ENCODE data around the gene PCDHA1. TPM values are rescaled to one million over a fixed set of nuclear protein-coding genes. Genes with fewer than 3 reads are reported as not detected.
"Not testable (repeated sequence)": the region's sequence is repeated elsewhere in the genome, so short reads cannot be mapped to it uniquely, and the experiment has no call there.

PCDHA1 gene
- total RNA-seq, 1 donor from 2014 or later: not detected

DNA sequence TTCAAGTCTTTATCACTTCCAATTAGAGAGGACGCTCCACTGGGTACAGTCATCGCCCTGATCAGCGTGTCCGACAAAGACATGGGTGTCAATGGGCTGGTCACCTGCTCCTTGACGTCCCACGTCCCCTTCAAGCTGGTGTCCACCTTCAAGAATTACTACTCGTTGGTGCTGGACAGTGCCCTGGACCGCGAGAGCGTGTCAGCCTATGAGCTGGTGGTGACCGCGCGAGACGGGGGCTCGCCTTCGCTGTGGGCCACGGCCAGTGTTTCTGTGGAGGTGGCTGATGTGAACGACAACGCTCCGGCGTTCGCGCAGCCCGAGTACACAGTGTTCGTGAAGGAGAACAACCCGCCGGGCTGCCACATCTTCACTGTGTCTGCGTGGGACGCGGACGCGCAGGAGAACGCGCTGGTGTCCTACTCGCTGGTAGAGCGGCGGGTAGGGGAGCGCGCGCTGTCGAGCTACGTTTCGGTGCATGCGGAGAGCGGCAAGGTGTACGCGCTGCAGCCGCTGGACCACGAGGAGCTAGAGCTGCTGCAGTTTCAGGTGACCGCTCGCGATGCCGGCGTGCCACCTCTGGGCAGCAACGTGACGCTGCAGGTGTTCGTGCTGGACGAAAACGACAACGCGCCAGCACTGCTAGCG, 22.4 kb downstream of the PCDHA1 start:
- DNase-seq (ENCODE audit: low read depth, low spot score): not testable (repeated sequence)

DNA sequence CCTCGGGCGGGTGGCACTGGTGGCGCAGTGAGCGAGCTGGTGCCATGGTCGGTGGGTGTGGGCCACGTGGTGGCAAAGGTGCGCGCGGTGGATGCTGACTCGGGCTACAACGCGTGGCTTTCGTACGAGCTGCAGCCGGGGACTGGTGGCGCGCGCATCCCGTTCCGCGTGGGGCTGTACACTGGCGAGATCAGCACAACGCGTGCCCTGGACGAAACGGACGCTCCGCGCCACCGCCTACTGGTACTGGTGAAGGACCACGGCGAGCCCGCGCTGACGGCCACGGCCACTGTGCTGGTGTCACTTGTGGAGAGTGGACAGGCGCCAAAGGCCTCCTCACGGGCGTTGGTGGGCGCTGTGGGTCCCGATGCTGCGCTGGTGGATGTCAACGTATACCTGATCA, 22.9 kb downstream of the PCDHA1 start:
- no peak for DNase-seq (ENCODE audit: low read depth, low spot score)

DNA sequence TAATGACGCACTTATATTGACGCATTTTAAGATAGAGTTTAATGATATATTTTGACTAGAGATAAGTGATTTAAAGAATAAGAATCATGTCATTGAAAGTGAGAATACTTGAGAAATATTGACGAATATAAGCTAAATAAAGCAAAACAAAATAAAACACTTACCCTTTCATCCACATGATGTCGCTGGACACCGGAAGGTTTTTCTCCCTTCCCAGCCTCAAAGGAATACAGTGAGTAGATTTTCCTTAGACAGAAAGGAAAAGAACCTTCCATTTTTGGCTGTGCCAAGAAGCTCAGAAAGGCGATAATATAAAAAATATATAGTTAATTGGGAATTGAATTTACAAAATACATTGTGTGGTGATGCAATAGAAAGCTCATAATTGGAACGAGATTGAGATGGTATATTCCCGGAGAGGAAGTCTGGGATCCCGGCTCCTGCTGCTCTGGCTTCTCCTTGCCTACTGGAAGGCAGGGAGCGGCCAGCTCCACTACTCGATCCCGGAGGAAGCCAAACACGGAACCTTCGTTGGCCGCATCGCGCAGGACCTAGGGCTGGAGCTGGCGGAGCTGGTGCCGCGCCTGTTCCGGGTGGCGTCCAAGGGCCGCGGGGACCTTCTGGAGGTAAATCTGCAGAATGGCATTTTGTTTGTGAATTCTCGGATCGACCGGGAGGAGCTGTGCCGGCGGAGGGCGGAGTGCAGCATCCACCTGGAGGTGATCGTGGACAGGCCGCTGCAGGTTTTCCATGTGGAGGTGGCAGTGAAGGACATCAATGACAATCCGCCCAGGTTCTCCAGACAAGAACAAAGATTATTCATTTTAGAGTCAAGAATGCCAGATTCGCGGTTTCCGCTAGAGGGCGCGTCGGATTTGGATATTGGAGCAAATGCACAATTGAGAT, 35.7 kb downstream of the PCDHA1 start, which contains the start of gene PCDHA5:
PCDHA5 (plus strand) TSS at position 239 of the 906 bp plus-strand sequence.
- no peak for DNase-seq (ENCODE audit: low read depth, low spot score)

DNA sequence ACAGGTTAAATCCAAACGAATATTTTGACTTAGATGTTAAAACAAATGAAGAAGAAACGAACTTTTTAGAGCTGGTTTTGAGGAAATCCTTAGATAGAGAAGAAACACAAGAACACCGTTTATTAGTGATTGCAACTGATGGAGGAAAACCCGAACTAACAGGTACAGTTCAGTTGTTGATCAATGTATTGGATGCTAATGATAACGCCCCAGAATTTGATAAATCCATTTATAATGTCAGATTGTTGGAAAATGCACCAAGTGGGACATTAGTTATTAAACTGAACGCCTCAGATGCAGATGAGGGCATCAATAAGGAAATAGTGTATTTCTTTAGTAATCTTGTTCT, 36.3 kb downstream of the PCDHA1 start:
- DNase-seq (ENCODE audit: low read depth, low spot score): no peak

DNA sequence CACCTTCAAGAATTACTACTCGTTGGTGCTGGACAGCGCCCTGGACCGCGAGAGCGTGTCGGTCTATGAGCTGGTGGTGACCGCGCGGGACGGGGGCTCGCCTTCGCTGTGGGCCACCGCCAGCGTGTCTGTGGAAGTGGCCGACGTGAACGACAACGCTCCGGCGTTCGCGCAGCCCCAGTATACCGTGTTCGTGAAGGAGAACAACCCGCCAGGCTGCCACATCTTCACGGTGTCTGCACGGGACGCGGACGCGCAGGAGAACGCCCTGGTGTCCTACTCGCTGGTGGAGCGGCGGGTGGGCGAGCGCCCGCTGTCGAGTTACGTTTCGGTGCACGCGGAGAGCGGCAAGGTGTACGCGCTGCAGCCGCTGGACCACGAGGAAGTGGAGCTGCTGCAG, 37.0 kb downstream of the PCDHA1 start:
- DNase-seq (ENCODE audit: low read depth, low spot score): not testable (repeated sequence)

DNA sequence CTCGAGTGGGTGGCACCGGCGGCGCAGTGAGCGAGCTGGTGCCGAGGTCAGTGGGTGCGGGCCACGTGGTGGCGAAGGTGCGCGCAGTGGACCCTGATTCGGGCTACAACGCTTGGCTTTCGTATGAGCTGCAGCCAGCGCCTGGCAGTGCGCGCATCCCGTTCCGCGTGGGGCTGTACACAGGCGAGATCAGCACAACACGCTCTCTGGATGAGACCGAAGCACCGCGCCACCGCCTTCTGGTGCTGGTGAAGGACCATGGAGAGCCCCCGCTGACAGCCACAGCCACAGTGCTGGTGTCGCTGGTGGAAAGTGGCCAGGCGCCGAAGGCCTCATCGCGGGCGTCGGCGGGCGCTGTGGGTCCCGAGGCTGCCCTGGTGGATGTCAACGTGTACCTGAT, 37.5 kb downstream of the PCDHA1 start:
- no peak for DNase-seq (ENCODE audit: low read depth, low spot score)

DNA sequence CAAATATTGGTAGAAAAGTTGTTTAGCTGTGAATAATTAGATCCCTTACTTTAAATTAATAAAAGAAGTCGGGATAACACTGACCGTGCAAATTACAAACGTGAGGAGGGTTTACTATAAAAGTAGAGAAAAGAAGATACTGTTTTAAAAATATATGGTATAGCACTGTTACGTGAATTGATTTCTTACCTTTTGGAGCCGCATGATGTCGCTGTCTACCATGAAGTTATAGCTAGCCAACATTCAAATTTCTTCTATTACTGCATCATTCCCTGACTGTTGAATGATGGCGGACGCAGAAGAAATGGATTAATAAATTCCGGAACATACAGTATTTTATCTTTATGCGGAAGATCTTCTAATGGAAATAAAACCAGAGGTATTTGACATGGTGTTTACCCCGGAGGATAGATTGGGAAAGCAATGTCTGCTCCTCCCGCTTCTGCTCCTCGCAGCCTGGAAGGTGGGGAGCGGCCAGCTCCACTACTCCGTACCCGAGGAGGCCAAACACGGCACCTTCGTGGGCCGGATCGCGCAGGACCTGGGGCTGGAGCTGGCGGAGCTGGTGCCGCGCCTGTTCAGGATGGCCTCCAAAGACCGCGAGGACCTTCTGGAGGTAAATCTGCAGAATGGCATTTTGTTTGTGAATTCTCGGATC, 41.9 kb downstream of the PCDHA1 start, which contains the start of gene PCDHA6:
PCDHA6 (plus strand) TSS at position 257 of the 658 bp plus-strand sequence; CDS start at position 389, 132 bp downstream.
- no peak for DNase-seq (ENCODE audit: low read depth, low spot score)

DNA sequence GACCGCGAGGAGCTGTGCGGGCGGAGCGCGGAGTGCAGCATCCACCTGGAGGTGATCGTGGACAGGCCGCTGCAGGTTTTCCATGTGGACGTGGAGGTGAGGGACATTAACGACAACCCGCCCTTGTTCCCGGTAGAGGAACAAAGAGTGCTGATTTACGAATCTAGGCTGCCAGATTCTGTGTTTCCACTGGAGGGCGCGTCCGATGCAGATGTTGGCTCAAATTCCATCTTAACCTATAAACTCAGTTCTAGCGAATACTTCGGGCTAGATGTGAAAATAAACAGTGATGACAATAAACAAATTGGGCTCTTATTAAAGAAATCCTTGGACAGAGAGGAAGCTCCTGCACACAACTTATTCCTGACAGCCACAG, 42.4 kb downstream of the PCDHA1 start:
- DNase-seq (ENCODE audit: low read depth, low spot score): no peak

DNA sequence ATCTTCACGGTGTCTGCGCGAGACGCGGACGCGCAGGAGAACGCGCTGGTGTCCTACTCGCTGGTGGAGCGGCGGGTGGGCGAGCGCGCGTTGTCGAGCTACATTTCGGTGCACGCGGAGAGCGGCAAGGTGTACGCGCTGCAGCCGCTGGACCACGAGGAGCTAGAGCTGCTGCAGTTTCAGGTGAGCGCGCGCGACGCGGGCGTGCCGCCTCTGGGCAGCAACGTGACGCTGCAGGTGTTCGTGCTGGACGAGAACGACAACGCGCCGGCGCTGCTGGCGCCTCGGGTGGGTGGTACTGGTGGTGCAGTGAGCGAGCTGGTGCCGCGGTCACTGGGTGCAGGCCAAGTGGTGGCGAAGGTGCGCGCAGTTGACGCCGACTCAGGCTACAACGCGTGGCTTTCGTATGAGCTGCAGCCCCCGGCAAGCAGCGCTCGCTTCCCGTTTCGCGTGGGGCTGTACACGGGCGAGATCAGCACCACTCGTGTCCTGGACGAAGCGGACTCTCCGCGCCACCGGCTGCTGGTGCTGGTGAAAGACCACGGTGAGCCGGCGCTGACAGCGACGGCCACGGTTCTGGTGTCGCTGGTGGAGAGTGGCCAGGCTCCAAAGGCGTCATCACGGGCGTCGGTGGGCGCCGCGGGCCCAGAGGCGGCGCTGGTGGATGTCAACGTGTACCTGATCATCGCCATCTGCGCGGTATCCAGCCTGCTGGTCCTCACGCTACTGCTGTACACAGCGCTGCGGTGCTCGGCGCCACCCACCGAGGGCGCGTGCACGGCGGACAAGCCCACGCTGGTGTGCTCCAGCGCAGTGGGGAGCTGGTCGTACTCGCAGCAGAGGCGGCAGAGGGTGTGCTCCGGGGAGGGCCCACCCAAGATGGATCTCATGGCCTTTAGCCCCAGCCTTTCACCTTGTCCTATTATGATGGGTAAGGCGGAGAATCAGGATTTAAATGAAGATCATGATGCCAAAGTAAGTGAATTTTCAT, 43.9 kb downstream of the PCDHA1 start:
- DNase-seq (ENCODE audit: low read depth, low spot score): not testable (repeated sequence)

DNA sequence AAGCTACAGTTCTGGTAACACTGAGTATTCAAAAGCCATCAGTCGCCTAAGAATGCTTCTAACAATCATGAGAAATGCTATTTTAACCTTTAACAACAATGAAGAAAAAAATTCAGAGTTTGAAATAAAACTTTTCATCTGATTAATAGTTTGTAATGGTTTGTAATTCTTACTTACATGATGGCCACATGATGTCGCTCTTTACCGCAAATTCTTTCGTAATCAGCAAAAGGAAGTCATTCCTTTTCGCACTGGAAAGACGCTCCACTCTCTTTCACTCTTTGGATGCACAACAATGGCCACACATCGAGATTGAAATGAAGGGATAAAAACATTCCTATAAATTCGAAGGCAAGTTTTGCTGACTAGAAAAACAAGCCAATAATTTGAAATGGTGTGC, 48.1 kb downstream of the PCDHA1 start, which contains the start of gene PCDHA7:
PCDHA7 (plus strand) TSS at position 277 of the 400 bp plus-strand sequence; CDS start at position 392, 115 bp downstream.
- DNase-seq (ENCODE audit: low read depth, low spot score): no peak

DNA sequence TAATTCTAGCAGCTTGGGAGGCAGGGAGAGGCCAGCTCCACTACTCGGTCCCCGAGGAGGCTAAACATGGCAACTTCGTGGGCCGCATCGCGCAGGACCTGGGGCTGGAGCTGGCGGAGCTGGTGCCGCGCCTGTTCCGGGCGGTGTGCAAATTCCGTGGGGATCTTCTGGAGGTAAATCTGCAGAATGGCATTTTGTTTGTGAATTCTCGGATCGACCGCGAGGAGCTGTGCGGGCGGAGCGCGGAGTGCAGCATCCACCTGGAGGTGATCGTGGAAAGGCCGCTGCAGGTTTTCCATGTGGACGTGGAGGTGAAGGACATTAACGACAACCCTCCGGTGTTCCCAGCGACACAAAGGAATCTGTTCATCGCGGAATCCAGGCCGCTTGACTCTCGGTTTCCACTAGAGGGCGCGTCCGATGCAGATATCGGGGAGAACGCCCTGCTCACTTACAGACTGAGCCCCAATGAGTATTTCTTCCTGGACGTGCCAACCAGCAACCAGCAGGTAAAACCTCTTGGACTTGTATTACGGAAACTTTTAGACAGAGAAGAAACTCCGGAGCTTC, 48.6 kb downstream of the PCDHA1 start:
- DNase-seq (ENCODE audit: low read depth, low spot score): not testable (repeated sequence)

DNA sequence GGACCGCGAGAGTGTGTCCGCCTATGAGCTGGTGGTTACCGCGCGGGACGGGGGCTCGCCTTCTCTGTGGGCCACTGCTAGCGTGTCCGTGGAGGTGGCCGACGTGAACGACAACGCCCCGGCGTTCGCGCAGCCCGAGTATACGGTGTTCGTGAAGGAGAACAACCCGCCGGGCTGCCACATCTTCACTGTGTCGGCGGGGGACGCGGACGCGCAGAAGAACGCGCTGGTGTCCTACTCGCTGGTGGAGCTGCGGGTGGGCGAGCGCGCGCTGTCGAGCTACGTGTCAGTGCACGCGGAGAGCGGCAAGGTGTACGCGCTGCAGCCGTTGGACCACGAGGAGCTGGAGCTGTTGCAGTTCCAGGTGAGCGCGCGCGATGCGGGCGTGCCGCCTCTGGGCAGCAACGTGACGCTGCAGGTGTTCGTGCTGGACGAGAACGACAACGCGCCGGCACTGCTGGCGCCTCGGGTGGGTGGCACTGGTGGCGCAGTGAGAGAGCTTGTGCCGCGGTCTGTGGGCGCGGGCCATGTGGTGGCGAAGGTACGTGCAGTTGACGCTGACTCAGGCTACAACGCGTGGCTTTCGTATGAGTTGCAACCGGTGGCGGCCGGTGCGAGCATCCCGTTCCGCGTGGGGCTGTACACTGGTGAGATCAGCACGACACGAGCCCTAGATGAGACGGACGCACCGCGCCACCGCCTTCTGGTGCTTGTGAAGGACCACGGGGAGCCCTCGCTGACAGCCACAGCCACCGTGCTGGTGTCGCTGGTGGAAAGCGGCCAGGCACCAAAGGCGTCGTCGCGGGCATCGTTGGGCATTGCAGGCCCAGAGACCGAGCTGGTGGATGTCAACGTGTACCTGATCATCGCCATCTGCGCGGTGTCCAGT, 49.9 kb downstream of the PCDHA1 start:
- DNase-seq (ENCODE audit: low read depth, low spot score): no peak

DNA sequence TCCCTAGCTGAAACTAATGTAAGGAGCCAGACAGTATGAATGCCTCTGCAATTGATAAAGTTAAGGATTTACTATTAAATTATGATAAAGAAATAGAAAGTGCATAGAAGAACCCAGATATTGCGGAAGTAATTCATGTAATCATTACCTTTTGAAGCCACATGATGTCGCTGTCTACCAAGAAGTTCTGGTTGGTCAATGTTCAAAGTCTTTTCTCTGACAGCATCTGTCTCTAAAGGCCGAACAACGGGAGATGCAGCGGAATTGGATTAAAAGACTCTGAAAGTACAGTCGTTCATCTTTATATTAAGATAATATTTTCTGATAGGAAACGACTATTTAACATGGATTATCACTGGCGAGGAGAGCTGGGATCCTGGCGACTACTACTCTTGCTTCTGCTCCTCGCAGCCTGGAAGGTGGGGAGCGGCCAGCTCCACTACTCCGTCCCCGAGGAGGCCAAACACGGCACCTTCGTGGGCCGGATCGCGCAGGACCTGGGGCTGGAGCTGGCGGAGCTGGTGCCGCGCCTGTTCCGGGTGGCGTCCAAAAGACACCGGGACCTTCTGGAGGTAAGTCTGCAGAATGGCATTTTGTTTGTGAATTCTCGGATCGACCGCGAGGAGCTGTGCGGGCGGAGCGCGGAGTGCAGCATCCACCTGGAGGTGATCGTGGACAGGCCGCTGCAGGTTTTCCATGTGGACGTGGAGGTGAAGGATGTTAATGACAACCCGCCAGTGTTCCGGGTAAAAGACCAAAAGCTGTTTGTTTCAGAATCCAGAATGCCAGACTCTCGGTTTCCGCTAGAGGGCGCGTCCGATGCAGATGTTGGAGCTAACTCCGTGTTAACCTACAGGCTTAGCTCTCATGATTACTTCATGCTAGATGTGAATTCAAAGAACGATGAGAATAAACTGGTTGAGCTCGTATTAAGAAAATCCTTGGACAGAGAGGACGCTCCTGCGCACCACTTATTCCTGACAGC, 55.3 kb downstream of the PCDHA1 start, which contains the start of gene PCDHA8:
PCDHA8 (plus strand) TSS at position 210 of the 985 bp plus-strand sequence; CDS start at position 345, 135 bp downstream.
- no peak for DNase-seq (ENCODE audit: low read depth, low spot score)

DNA sequence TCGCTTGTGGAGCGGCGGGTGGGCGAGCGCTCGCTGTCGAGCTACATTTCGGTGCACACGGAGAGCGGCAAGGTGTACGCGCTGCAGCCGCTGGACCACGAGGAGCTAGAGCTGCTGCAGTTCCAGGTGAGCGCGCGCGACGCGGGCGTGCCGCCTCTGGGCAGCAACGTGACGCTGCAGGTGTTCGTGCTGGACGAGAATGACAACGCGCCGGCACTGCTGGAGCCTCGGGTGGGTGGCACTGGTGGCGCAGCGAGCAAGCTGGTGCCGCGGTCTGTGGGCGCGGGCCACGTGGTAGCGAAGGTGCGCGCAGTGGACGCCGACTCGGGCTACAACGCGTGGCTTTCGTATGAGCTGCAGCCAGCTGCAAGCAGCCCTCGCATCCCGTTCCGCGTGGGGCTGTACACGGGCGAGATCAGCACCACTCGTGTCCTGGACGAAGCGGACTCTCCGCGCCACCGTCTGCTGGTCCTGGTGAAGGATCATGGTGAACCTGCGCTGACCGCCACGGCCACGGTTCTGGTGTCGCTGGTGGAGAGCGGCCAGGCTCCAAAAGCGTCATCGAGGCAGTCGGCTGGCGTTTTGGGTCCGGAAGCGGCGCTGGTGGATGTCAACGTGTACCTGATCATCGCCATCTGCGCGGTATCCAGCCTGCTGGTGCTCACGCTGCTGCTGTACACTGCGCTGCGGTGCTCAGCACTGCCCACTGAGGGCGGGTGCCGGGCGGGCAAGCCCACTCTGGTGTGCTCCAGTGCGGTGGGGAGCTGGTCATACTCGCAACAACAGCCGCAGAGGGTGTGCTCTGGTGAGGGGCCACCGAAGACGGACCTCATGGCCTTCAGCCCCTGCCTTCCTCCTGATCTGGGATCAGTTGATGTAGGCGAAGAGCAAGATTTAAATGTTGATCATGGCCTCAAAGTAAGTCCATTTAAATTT, 57.1 kb downstream of the PCDHA1 start:
- DNase-seq (ENCODE audit: low read depth, low spot score): no peak

DNA sequence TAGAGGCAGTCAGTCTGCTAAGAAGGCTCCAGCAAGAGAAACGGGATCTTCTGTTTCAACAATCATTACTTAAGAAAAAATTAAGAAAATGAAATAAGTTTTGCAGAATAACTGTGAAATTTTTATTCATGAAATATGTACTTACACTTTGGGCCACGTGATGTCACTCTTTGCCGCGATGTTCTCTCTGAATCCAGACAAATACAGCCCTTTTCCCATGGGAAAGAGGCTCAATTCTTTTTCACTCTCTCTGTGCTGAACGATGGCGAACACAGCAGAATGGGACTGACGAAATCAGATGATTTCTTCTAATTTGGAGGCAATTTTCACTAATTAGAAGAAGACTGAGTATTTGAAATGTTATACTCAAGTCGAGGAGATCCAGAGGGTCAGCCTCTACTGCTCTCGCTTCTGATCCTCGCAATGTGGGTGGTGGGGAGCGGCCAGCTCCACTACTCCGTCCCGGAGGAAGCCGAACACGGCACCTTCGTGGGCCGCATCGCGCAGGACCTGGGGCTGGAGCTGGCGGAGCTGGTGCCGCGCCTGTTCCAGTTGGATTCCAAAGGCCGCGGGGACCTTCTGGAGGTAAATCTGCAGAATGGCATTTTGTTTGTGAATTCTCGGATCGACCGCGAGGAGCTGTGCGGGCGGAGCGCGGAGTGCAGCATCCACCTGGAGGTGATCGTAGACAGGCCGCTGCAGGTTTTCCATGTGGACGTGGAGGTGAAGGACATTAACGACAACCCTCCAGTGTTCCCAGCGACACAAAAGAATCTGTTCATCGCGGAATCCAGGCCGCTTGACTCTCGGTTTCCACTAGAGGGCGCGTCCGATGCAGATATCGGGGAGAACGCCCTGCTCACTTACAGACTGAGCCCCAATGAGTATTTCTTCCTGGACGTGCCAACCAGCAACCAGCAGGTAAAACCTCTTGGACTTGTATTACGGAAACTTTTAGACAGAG, 62.5 kb downstream of the PCDHA1 start, which contains the start of gene PCDHA9:
PCDHA9 (plus strand) TSS at position 244 of the 964 bp plus-strand sequence; CDS start at position 358, 114 bp downstream.
- DNase-seq (ENCODE audit: low read depth, low spot score): not testable (repeated sequence)

All from pulmonary artery endothelial cell (primary cell).